ENCODE results near the gene PPFIA1.

PPFIA1 gene

DNA sequence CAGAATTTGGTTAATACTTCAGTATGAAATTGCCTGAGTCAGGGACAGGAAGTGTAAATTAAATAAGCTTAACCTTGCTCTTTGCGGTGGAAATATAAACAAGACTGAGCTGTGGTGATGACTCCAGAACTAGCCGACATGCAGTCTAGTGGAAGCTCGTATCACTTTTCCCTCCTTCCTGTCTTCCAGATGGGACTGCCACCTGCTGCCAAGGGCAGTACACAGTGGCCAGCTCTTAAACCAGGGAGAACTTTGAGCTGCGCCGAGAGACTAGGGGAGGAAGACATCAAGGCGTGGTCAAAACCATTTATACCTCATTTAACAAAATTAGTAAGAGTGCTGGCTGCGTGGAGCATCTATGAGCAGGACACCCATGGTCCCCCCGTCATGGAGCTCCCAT lies 96.6 kb downstream of the PPFIA1 start:
- TF ChIP-seq HDGF (IDR thresholded peaks at IDR 0.05; ENCODE audit: borderline replicate concordance) (no peak), FOXK2 (IDR thresholded peaks at IDR 0.05) (no peak), SUZ12 (IDR thresholded peaks at IDR 0.05) (no peak), TARDBP (IDR thresholded peaks at IDR 0.05) (no peak)
- CTCF ChIA-PET: no interaction called here
- no peak for DNase-seq (ENCODE audit: extremely low spot score)
- POLR2A ChIA-PET: no interaction called here

DNA sequence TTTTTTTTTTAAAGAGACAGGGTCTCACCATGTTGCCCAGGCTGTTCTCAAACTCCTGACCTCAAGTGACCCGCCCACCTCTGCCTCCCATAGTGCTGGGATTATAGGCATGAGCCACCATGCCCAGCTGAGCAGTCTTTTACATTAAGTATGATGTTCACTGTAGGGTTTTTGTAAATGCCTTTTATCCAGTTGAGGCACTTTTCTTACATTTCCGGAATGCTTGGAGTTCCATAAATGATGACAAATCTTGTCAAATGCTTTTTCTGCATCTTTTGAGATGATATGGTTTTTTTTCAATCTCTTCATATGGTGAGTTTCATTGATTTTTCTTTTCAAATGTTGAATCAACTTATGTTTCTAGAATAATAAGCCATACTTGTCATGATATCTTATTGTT lies 98.5 kb downstream of the PPFIA1 start:
- TF ChIP-seq NFRKB (IDR thresholded peaks at IDR 0.05) (no peak), FOXA1 (IDR thresholded peaks at IDR 0.05) (no peak), ARNT (IDR thresholded peaks at IDR 0.05) (no peak), ELF4 (IDR thresholded peaks at IDR 0.05) (no peak), ZNF384 (IDR thresholded peaks at IDR 0.05) (no peak), HDGF (IDR thresholded peaks at IDR 0.05; ENCODE audit: borderline replicate concordance) (no peak), SP1 (IDR thresholded peaks at IDR 0.05) (no peak)
- TF ChIP-seq, protein P1, sequence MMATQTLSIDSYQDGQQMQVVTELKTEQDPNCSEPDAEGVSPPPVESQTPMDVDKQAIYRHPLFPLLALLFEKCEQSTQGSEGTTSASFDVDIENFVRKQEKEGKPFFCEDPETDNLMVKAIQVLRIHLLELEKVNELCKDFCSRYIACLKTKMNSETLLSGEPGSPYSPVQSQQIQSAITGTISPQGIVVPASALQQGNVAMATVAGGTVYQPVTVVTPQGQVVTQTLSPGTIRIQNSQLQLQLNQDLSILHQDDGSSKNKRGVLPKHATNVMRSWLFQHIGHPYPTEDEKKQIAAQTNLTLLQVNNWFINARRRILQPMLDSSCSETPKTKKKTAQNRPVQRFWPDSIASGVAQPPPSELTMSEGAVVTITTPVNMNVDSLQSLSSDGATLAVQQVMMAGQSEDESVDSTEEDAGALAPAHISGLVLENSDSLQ (IDR thresholded peaks at IDR 0.05): no peak
- DNase-seq (ENCODE audit: extremely low spot score): no peak
- POLR2A ChIA-PET: no interaction called here
- CTCF ChIA-PET: no interaction called here

DNA sequence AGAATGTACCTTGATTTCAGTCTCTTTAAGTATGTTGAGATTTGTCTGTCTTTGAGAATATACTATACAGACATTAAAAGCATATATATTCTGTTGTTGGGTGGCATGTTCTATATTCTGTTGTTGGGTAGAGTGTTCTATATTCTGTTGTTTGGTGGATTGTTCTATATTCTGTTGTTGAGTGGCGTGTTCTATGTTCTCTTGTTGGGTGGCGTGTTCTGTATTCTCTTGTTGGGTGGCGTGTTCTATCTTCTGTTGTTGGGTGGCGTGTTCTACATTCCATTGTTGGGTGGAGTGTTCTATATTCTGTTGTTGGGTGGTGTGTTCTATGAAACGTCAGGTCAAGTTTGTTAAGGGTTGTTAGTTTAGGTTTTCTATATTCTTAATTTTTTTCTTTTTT lies 100.8 kb downstream of the PPFIA1 start:
- ChIA-PET POLR2A (no interaction called here), CTCF (no interaction called here)
- TF ChIP-seq ARNT (IDR thresholded peaks at IDR 0.05): no peak
- no peak for TF ChIP-seq SUZ12 (IDR thresholded peaks at IDR 0.05)
- TF ChIP-seq CTBP1 (IDR thresholded peaks at IDR 0.05; ENCODE audit: borderline replicate concordance): no peak
- no peak for TF ChIP-seq SP1 (IDR thresholded peaks at IDR 0.05)
- no peak for TF ChIP-seq NFRKB (IDR thresholded peaks at IDR 0.05)
- no peak for TF ChIP-seq HDGF (IDR thresholded peaks at IDR 0.05; ENCODE audit: borderline replicate concordance)
- TF ChIP-seq ELF4 (IDR thresholded peaks at IDR 0.05): no peak
- no peak for TF ChIP-seq ZNF384 (IDR thresholded peaks at IDR 0.05)
- TF ChIP-seq, protein P1 (IDR thresholded peaks at IDR 0.05): no peak
- DNase-seq (ENCODE audit: extremely low spot score): no peak

DNA sequence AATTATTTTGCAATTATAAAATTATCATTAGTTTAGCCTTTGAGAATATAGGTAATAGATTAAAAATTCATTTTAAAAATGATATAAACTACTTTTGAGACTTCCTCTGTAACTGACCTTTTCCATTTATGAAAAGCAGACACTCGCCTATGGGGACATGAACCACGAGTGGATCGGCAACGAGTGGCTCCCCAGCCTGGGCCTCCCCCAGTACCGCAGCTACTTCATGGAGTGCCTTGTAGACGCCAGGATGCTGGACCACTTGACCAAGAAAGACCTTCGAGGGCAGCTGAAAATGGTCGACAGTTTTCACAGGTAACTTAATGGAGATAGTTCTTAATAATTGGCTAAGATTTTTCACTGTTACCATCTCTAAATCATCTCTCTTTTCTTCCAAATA lies 101.6 kb downstream of the PPFIA1 start:
- no peak for DNase-seq (ENCODE audit: extremely low spot score)
- ChIA-PET POLR2A (no interaction called here), CTCF (no interaction called here)
- TF ChIP-seq NFRKB (IDR thresholded peaks at IDR 0.05) (no peak), FOXK2 (IDR thresholded peaks at IDR 0.05) (no peak), SUZ12 (IDR thresholded peaks at IDR 0.05) (no peak), LEF1 (IDR thresholded peaks at IDR 0.05; ENCODE audit: borderline replicate concordance) (no peak), FOXM1 (IDR thresholded peaks at IDR 0.05; ENCODE audit: borderline replicate concordance) (no peak)

DNA sequence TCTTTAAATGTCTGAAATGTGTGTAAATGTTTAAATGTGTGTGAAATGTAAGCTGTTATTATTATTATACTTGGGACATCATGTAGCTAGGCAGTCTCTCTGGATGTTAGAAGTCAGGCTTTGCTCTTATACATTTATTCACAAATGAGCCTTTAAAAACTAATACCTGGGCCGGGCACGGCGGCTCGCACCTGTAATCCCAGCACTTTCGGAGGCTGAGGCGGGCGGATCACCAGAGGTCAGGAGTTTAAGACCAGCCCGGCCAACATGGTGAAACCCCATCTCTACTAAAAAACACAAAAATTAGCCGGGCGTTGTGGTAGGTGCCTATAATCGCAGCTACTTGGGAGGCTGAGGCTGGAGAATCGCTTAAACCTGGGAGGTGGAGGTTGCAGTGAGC lies 106.1 kb downstream of the PPFIA1 start:
- POLR2A ChIA-PET: no interaction called here
- TF ChIP-seq CTBP1 (IDR thresholded peaks at IDR 0.05; ENCODE audit: borderline replicate concordance): no peak
- TF ChIP-seq SUZ12 (IDR thresholded peaks at IDR 0.05): no peak
- TF ChIP-seq FOXK2 (IDR thresholded peaks at IDR 0.05): no peak
- DNase-seq (ENCODE audit: extremely low spot score): no peak
- CTCF ChIA-PET: no interaction called here

DNA sequence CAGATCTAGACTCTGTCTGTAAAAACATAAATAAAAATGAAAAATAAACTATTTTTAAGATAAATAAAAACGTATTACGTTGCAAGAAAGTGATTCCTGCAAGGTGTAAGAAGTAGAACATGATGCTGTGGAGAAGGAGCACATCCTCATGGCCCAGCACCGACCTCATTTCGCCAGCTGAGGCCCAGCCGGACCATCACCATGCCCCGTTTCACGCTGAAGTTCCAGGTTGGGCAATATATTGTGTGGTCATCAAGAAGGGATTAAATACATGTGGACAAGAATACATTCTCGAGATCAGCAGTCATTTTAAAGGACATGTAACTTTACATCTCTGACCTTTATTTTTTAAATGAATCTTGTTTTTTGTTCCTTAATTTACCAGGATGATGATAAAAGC lies 107.2 kb downstream of the PPFIA1 start:
- CTCF ChIA-PET: no interaction called here
- no peak for TF ChIP-seq SUZ12 (IDR thresholded peaks at IDR 0.05)
- TF ChIP-seq TARDBP (IDR thresholded peaks at IDR 0.05): no peak
- TF ChIP-seq SP1 (IDR thresholded peaks at IDR 0.05): no peak
- no peak for TF ChIP-seq FOXM1 (IDR thresholded peaks at IDR 0.05; ENCODE audit: borderline replicate concordance)
- TF ChIP-seq ARNT (IDR thresholded peaks at IDR 0.05): no peak
- no peak for TF ChIP-seq BHLHE40 (IDR thresholded peaks at IDR 0.05; ENCODE audit: borderline replicate concordance)
- no peak for TF ChIP-seq ZNF384 (IDR thresholded peaks at IDR 0.05)
- no peak for TF ChIP-seq LEF1 (IDR thresholded peaks at IDR 0.05; ENCODE audit: borderline replicate concordance)
- TF ChIP-seq, protein P1 (IDR thresholded peaks at IDR 0.05): no peak
- no peak for TF ChIP-seq L3MBTL2 (conservative IDR thresholded peaks at IDR 0.05)
- TF ChIP-seq NFRKB (IDR thresholded peaks at IDR 0.05): no peak
- no peak for TF ChIP-seq ELF4 (IDR thresholded peaks at IDR 0.05)
- TF ChIP-seq FOXK2 (IDR thresholded peaks at IDR 0.05): no peak
- TF ChIP-seq HDGF (IDR thresholded peaks at IDR 0.05; ENCODE audit: borderline replicate concordance): no peak
- no peak for TF ChIP-seq FOXA1 (IDR thresholded peaks at IDR 0.05)
- TF ChIP-seq CTBP1 (IDR thresholded peaks at IDR 0.05; ENCODE audit: borderline replicate concordance): no peak
- POLR2A ChIA-PET: interaction anchor here (1.1 kb wide), 1 partner anchor 21 kb away, joined by 3 read pairs; the partner anchor contains the start of gene CTTN
- no peak for DNase-seq (ENCODE audit: extremely low spot score)

DNA sequence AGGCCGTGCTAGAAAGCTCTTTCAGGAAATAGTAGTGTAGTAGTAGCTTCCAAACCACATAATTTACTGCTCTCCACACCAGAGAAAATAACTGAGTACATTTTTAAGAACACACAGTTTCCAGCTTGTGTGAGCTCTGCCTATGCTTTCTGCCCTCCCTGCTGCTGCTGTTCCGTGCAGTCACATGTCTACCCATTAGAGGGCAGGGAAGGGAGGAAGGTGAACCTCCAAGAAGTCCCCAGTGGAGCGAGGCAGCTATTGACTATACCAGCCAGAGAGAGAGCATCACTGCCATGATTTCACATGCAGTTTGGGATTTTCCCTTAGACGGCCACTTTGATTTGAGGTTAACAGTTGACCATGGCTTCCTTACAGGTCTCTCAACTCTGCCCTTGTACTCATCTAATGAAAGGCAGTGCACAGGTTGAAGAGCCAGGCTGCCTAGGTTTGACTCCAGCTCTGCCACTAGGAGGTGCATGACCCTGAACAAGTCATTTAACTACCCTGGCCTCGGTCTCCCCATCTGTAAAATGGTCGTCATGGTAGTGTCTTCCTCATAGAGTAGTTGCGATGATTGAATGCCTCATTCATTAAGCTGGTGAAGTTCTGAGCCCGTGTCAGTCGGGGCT lies 108.1 kb downstream of the PPFIA1 start:
- TF ChIP-seq, protein P1 (IDR thresholded peaks at IDR 0.05): no peak
- TF ChIP-seq NFRKB (IDR thresholded peaks at IDR 0.05) (no peak), L3MBTL2 (conservative IDR thresholded peaks at IDR 0.05) (no peak), ARNT (IDR thresholded peaks at IDR 0.05) (no peak), SUZ12 (IDR thresholded peaks at IDR 0.05) (no peak), FOXA1 (IDR thresholded peaks at IDR 0.05) (no peak), FOXM1 (IDR thresholded peaks at IDR 0.05; ENCODE audit: borderline replicate concordance) (no peak), TARDBP (IDR thresholded peaks at IDR 0.05) (no peak), CTBP1 (IDR thresholded peaks at IDR 0.05; ENCODE audit: borderline replicate concordance) (no peak), LEF1 (IDR thresholded peaks at IDR 0.05; ENCODE audit: borderline replicate concordance) (no peak)
- CTCF ChIA-PET: no interaction called here
- POLR2A ChIA-PET: interaction anchor here (0.8 to 1.1 kb wide), 2 partner anchors 20 to 21 kb away, joined by 3 read pairs; partner anchors contain the start of gene CTTN
- no peak for DNase-seq (ENCODE audit: extremely low spot score)

All from HEK293T (cell line).